HG03064 (cell line): Measurements from ENCODE around the gene CALHM1.
"Not testable (repeated sequence)": the region's sequence is repeated elsewhere in the genome, so short reads cannot be mapped to it uniquely, and the experiment has no call there.

Experiments used
- ATAC-seq: cut with Tn5 transposase; IDR thresholded peaks from one replicate; pipeline ENCODE4 v1.9.1; 2021; ENCODE audit warnings: low read depth; ENCODE audit not compliant: unreplicated experiment

CALHM1 gene, protein sequence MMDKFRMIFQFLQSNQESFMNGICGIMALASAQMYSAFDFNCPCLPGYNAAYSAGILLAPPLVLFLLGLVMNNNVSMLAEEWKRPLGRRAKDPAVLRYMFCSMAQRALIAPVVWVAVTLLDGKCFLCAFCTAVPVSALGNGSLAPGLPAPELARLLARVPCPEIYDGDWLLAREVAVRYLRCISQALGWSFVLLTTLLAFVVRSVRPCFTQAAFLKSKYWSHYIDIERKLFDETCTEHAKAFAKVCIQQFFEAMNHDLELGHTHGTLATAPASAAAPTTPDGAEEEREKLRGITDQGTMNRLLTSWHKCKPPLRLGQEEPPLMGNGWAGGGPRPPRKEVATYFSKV

DNA sequence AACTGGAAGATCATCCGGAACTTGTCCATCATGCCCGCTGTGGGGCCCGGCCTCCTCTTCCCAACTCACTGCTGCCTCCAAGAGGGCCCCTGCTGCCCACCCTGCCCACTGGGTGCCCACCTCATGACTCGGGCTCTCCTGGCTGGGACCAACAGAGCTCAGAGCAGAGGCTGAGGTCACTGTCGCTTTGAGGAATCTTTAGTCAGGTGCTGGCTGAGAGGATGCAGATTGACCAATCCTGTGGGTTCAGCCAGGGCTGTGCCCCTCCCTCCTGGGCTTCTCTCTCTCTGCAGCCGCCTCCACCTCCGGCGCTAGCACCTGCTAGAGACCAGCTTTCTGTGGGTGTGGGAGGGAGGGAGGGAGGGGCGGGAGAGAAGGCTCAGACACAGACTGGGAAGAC lies at the start of gene CALHM1:
CALHM1 (minus strand) TSS at position 181 of the 400 bp plus-strand sequence; CDS start at position 32, 149 bp downstream.
- ATAC-seq, result no peak

DNA sequence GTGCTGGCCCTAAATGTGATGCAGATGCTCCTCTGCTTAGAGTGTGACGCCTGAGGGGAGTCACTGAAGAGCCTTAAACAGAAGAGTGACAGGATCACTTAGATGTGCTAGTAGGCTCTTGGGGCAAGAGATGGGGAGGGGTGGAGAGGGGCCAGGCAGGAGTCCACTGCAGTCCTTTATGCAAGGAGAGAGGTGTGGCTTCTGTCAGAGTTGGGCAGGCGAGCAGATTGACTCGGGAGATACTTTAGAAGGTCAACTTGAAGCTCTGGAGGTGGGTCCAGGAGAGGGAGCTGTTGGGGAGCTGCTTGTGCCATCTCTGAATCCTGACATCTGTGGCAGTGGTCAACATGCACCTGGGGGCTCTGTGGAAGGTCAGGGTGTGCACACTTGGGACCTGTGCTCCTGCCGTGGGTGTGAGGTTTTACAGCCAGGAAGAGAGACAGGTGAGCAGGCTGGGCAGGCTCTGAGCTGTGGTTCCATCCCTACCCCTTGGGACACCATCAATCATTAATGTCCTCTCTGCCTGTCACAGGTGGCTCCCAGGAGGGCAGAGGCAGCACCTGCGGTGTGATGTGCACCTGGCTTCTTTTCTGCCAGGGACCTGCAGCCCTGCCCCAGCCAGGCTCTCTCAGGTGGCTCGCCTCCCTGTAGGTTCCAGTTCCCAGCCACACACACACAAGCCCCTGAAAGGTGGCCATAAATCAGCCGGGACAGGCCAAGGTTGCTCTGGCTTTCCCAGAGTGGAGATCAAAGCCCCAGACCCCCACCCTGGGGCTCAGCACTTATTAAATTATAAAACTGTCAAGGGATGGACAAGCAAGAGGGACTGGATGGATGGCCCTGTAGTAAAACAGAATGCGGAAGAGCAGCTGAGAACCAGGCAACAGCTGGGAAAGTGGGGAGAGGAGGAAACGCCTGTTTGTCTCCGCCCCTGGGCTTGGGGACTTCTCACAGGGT lies 48.8 kb upstream of the CALHM1 start:
- ATAC-seq, result no peak

DNA sequence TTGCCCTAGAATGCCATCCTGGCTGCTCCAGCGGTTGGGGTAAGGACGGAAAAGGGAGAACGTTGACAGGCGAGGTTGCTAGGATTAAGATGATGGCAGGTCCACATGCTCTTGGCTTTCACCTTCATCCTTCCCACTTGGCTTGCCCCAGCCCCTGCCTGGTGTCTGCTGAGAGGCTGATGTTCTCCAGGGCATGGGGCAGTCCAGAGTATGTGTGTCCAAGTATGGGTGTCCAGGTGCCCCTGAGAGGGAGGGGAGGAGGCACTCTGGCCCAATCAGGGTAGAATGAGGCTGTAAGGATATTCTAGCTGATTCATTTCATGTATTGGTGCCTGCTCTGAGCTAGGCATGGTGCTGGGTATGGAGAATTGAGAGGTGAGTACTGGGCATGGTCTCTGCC lies 47.4 kb upstream of the CALHM1 start:
- no peak for ATAC-seq

DNA sequence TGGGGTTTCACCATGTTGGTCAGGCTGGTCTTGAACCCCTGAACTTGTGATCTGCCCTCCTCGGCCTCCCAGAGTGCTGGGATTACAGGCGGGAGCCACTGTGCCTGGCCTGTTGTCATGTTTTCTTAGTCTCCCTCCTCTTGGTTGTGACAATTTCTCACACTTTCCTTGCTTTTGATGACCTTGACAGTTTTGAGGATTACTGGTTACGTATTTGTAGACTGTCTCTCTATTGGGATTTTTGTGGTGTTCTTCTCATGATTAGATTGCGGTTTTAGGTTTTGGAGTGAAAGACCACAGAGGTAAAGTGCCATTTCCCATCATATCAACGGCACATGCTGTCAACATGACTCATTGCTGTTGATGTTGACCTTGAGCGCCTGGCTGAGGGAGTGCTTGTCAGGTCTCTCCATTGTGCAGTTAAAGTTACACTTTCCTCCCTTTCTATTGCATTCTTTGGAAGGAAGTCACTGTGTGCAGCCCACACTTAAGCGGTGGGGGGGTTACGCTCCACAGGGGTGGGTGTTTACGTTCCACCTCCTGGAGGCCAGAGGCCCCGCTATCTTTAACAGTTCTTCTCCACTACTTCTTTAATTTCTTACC lies 45.6 kb upstream of the CALHM1 start:
- ATAC-seq, result no peak

DNA sequence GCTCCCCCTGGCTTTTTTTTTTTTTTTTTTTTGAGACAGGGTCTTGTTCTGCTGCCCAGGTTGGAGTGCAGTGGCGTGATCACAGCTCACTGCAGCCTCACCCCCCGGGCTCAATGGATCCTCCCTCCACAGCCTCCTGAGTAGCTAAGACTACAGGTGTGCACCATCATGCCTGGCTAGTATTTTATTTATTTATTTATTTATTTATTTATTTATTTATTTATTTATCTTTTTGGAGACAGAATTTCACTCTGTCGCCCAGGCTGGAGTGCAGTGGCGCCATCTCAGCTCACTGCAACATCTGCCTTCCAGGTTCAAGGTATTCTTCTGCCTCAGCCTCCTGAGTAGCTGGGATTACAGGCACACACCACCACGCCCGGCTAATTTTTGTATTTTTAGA lies 45.1 kb upstream of the CALHM1 start:
- ATAC-seq, result not testable (repeated sequence)

DNA sequence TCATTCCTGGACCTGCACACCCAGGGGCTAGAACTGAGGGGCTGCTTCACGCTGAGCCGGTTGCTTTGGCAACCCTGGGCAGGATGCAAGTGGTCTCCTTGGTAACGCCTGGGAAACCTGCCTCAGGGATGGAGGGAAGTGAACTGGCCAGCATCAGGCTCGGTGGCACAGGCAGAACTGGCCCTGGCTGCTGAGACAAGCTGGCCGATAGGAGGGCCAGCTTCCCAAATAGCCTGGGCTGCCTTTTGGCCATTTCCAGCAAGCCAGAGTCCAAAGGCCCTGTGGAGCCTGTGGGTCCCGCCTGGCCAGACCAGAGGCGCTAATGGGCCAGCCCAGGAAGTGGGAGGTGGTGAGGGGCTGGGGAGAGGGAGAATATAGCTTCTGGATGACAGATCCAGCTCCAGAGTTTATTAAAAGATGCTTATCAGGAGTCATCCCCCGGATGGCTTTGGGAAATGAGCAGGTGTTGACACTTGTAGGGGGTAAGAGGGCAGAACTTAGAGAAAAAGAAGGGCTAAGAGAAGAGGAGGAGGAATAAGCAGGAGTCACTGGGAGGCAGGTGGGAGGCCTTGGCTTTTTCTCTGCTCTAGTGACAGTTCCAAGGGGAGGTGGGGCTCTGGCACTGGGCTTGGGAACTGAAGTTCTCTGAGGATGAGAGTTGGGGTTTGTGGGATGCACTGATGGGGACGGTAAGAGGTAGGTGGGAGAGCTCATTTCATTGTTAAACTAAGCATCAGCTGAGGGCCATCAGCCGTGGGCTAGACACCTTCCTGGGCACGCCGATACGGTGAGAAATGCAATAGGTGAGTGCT lies 44.4 kb upstream of the CALHM1 start:
- ATAC-seq, result no peak

DNA sequence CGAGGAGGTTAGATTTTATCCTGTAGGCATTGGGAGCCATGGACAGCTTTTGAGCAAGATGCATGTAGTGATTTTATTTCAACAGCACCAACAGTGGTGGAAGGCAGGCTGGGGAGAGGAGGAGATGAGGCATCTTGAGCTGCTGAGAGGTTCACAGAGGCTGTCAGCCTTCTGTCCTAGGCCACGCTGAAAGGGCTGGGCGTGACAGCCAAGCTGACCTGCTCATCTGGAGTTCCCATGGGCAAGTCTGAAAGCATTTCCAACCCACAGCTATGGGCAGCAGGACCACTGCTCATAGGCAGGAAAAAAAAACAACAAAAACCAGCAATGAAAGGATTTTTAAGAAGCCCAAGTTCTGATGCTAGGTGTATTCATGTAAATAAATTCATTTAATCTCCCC lies 42.5 kb upstream of the CALHM1 start:
- ATAC-seq, result no peak

DNA sequence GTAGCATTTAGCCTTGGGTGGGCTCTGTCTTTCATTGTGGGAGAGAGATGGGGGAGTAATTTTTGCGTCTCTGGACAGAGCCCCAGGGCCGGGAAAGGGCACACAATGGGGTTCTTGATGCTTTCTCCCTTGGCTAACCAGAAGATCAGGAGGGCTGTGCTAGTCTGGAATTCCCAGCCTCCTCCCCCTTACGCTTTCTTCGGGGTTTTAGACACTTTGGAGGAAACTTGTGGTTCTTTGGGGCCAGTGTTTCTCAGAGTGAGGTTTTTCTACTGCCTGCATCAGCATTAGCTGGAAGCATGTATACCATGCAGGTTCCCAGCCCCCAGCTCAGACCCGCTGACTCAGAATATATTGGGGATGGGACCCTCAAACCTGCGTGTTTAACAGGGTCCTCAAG lies 41.8 kb upstream of the CALHM1 start:
- ATAC-seq, result no peak

DNA sequence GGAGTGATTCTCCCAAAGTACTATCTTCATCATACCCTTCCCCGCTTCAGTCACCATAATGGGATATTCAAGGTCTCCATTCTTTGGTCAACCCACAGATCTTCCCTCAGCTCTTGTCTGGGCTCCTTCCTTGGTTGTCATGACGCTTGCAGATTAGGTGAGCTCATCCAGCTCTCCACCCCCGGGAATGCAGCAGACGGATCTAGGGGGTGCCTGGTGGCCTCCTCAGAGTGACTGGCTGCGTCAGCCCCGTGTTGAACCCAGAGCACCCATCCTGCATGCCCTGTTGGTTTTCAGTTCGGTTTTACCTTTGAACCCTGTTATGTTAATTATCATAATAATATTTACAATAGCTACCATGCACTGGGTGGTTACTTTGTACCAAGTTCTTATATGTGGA lies 41.2 kb upstream of the CALHM1 start:
- ATAC-seq, result no peak

DNA sequence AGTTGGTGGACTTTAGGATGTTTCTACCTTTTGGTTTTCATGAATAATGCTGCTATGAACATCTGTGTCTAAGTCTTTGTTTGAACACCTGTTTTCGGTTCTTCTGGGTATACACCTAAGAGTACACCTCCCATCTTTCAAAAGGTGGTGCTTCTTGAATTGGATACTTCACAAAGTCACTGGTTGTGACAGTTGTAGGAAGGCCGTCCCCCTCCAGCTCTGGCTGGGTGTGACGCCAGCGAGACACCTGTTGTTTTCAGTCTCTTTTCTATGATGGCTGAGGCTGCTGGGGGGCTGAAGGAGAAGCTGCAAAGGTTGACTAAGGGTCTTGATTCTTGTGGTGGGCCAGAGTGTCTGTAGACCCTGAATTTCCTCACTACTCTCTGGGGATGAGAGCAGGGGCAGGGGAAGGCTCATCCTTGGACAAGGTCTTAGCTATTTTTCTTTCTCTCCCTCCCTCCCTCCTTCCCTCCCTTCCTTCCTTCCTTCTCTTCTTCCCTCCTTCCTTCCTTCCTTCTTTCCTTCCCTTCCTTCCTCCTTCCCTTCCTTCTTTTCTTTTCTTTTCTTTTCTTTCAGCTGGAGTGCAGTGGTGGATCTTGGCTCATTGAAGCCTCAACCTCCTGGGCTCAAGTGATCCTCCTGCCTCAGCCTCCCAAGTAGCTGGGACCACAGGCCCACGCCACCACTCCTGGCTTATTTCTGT lies 40.4 kb upstream of the CALHM1 start:
- ATAC-seq, result no peak

DNA sequence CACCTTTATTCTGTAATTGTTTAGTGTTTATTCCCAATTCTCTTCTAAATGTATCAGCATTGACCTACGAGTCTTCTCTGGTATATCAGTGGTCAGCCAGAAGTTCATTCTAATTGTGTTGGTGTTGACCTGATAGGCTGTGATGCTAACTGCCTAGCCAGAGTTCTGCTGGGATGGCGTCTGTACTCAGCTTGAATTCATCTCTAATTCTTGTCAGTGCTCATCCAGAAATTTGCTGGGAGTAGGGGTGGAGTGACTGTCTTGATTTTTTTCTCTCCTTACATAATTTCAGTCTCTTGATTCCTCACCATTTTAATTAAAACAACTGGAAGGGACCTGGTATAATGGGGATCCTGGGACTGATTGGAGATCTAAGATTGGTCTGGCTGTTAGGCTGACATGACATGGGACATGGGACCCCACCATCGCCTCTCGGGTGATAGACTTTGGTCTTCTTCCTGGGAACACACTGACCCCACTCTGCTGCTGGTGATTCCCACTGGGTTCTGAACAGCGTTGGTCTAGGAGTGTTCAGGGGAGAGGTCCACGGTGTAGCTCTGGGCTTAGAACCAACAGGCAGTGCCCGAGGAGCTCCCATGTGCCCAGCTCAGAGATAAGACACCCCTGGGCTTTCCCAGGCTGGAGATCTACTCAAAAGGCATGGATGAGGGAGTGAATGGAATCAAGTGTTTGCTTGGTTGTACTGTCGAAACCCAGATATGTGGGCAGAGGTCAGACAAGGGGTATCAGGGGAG lies 38.6 kb upstream of the CALHM1 start:
- no peak for ATAC-seq

DNA sequence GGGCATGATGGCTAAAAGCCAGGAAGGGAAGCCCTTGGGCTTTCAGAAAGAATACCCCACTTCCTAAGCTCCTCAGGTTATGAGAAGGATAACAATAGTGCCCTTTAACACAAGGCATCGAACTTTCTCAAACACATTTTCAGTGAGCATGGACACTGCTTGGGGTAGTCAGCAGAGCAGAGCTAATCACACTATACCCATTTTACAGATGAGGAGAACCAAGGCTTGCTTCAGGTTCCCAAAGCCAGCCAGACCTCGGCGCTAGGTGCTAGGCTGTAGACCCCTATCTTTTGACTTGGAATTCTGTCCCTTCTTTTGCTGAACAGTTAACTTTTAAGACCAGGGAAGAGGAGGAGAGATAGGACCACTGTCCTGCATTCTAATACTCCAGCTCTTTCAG lies 36.6 kb upstream of the CALHM1 start:
- no peak for ATAC-seq

DNA sequence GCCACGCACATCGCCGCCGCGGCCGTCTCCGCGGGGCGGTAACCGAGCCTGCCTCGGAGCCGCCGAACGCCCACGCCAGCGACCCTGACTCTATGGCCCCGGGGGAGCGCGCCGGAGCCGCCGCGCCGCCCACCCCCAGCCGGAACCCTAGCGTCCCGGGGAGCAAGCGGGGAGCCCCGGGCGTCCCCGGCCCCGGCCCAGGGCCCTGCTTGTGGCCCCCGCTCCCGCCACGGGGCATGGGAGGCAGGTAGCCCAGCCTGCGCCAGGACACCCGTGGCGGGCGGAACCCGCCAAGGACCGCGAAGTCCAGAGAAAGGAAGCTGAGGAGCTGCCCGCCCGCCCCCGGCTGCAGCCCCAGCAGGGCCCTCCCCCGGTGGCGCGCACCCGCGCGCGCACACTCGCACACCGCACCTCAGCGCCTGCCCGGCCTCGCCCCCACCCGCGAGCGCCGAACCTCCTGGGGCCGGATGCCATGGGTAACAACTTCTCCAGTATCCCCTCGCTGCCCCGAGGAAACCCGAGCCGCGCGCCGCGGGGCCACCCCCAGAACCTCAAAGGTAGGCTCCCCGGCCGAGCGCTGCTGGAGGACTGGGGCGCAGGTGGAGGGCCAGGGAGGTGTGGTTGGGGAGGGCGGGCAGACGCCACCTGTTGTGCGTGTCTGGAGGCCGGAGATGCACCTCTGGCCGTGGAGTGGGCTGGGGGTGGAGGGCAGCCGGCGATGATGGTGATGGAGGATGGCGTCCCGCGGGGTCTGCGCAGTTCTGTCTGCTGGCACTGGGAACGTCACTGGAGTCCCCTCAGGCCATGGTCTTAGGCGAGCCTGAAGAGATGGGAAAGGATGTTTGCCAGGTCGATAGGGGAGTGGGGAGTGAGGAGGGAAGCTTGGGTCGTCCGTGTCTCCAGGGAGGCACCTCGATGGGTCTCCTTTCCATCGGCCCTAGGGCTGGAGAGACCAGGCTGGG lies 35.5 kb upstream of the CALHM1 start:
- no peak for ATAC-seq

DNA sequence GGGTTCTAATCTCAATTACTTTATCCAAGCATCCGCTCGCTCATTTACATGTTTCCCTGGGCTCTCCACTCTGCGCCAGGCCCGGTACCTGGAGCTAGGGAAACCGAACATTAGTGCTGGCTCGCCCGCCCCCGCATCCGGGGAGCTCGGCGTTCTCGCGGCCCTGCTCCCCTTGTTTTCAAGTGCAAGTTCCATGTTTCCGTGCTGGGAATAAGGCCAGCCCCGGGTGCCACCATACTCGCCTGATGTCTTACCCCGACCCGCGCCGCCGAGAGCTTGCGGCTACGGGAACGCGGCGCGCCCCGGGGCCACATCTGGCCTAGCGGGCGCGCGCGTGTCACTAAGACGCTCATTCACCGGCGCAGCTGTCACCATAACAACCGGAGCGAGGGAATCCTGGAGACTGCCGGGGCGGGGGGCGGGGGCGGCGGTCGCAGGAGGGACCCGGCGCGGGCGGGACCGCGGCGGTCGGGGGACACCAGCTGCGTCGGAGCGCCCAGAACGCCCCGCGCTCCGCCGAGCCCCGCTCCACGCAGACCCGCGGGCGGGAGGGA lies 34.7 kb upstream of the CALHM1 start, which contains the start of gene NEURL1:
NEURL1 (plus strand) TSS at position 344 of the 554 bp plus-strand sequence. CDS start 683 bp downstream, outside the sequence.
- no peak for ATAC-seq

DNA sequence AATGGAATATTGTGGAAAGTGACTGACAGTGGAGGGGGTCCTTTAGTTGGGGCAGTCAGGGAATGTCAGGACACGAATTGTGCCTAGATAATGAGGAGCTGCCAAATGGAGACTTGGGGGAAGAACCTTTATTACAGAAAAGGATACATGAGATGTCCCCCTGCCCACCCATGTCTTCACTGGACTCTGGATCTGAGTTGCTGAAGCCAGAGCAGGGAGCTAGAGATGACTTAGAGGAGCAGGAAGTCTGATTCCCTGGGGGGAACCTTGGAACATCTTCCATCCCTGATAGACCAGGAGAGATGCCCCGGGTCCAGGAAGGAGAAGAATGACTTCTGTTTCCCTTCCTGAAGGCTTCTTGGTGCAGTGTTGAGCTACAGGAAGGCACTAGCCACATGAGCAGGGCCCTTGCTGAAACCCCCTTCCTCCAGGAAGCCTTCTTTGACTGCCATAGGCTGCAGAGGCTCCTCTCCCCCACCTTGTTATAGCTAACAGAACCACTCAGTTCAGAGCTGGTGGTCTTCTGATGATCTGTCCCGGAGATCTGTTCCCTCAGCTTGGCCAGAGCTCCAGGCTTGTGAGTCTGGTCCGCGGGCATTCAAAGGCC lies 34.1 kb upstream of the CALHM1 start:
- no peak for ATAC-seq

DNA sequence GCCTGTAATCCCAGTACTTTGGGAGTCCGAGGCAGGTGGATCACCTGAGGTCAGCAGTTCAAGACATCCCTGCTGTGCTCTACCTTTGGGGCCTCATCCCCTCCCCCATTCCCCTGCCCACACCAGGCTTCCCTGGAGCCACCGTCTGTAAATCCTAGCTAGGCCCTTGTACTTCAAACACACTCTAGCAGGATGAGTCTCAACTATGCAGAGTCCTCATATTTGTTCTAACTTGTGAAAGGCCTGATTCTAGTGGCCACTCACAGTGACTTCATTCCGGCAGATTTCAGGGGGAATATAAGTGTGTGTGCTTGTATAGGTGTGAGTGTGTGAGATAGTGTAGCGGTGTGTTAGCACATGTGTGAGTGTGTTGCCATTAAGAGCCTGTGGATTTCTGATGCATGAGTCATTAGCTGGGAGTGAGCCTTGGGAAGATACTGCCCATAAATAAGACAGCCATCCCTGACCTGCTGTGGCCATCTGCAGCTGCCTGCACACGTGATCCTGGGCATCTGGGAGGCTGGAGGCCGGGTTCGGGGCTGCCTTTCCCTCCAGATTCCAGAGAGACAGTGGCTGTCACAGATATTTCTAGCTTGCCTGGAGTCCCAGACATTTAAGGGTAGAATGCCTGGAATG lies 33.1 kb upstream of the CALHM1 start:
- no peak for ATAC-seq

DNA sequence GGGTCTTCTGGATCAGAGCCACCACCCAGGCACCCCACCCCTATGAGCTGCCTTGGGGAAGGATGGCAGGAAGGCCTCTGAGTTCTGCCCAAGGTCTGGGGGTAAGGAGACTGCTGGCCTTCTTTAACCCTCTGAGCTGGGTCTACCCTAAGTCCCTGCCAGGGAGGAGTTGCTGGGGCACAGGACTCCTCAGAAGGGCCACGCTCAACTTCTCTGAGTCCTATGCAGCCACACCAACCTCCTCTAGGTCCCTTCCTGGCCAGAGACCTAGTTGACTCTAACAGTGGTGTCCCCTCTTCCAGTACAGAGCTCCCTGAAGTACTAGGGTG lies 32.2 kb upstream of the CALHM1 start:
- no peak for ATAC-seq
